Progenitor cell of endocrine pancreas (in vitro differentiated cells): ENCODE data around the gene LRP1B. TPM values are rescaled to one million over a fixed set of nuclear protein-coding genes. Genes with fewer than 3 reads are reported as not detected.

Experiments
- DNase-seq: peaks from one replicate; pipeline ENCODE4 v3.0.0; 2021; ENCODE audit warnings: low spot score; ENCODE audit not compliant: unreplicated experiment
- H3K27ac Mint-ChIP-seq: 2 replicates; pipeline ENCODE4 v1.8.0; 2021; ENCODE audit warnings: mild to moderate bottlenecking, moderate library complexity, mixed read lengths
- H3K27me3 Mint-ChIP-seq: 2 replicates; pipeline ENCODE4 v1.8.0; 2021; ENCODE audit warnings: mixed read lengths
- H3K36me3 Mint-ChIP-seq: 2 replicates; pipeline ENCODE4 v1.8.0; 2022; ENCODE audit warnings: mixed read lengths; ENCODE audit not compliant: insufficient read depth
- H3K4me1 Mint-ChIP-seq: 2 replicates; pipeline ENCODE4 v1.8.0; 2021; ENCODE audit warnings: low read depth, mixed read lengths
- H3K4me3 Mint-ChIP-seq: 2 replicates; pipeline ENCODE4 v1.8.0; 2021; ENCODE audit warnings: low read depth, mild to moderate bottlenecking, moderate library complexity, mixed read lengths
- H3K9me3 Mint-ChIP-seq: 2 replicates; pipeline ENCODE4 v1.8.0; 2021; ENCODE audit warnings: low read depth, mixed read lengths
- total RNA-seq: library from RNA; stranded (reverse); gene quantifications from 2 replicates; pipeline ENCODE4 v1.2.1, GENCODE V29; 2021
- TF ChIP-seq, protein P1 (sequence below): fragments of 200-600 bp; sonication (generic); IDR thresholded peaks from one replicate; pipeline ENCODE4 v1.5.0; 2021; ENCODE audit warnings: antibody characterized with exemption, mild to moderate bottlenecking; ENCODE audit not compliant: unreplicated experiment

Gene LRP1B
- total RNA-seq, 1 donor from 2014 or later = 0.57 TPM

DNA sequence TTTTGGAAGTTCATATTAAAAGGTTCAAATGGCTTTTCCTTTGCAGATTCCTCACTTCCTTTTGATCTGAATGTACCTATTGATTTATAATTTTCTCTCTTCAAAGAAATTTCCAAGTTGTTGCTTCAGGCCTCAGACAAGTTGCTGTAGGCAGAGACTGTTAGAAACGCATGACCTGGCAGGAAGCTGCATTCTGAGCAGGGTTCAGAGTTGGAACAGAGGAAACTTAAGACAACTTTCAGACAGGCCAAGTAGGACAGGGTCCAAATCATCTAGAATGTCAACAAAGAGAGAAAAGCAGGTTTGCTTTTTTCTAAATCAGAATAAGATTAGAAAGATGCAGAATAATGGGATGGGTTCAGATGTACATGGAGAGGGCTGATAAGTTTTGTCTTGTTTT, 416.3 kb downstream of the LRP1B start:
- Mint-ChIP-seq H3K4me1 (peaks cover 2% of the 10 kb centered on the region), H3K9me3 (no peaks in the 10 kb centered on the region), H3K27ac (no peak overlapping the region), H3K36me3 (no peaks in the 10 kb centered on the region), H3K27me3 (no peaks in the 10 kb centered on the region), H3K4me3 (no peak overlapping the region)
- TF ChIP-seq, protein P1, sequence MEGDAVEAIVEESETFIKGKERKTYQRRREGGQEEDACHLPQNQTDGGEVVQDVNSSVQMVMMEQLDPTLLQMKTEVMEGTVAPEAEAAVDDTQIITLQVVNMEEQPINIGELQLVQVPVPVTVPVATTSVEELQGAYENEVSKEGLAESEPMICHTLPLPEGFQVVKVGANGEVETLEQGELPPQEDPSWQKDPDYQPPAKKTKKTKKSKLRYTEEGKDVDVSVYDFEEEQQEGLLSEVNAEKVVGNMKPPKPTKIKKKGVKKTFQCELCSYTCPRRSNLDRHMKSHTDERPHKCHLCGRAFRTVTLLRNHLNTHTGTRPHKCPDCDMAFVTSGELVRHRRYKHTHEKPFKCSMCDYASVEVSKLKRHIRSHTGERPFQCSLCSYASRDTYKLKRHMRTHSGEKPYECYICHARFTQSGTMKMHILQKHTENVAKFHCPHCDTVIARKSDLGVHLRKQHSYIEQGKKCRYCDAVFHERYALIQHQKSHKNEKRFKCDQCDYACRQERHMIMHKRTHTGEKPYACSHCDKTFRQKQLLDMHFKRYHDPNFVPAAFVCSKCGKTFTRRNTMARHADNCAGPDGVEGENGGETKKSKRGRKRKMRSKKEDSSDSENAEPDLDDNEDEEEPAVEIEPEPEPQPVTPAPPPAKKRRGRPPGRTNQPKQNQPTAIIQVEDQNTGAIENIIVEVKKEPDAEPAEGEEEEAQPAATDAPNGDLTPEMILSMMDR = no peak
- DNase-seq = no peak

- TF ChIP-seq, protein P1 = no peak
- H3K9me3 Mint-ChIP-seq = no peaks in the 10 kb centered on the region
- no peaks in the 10 kb centered on the region for H3K36me3 Mint-ChIP-seq
- no peak for DNase-seq
- H3K27me3 Mint-ChIP-seq = no peaks in the 10 kb centered on the region
- H3K4me1 Mint-ChIP-seq = peaks cover 2% of the 10 kb centered on the region
- H3K27ac Mint-ChIP-seq = no peak overlapping the region
- H3K4me3 Mint-ChIP-seq = no peak overlapping the region
Measured at GRCh38 chr2:141711627-141712026, 419.2 kb downstream of the LRP1B start.

DNA sequence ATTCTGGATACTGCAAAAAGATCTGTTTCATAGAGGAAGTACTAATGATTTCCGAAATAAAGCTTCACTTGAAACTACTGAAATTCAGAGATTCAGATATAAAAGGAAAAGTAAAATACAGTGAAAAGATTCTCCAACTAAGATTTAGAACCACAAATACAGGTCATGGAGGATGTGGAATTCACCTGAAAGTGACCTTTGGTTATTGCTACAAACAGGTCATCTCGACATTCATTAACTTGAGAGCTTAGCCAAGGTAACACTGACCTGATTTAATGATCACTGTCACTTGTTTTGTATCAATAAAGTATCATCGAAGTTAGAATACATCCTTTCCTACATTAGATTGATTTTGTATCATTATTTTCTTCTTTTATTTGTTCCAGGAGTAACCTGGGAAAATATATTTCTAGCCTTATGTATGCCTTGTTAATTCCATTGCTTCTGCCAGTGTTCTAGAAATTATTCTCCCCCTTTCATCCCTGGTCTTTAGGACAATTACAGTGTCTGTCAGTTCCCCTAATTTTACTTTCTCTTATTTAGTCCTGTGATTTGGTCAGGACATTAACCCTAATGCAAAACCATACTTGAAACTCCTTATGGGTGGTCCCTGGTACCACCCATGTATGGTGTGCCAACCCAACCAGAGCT, 420.1 kb downstream of the LRP1B start:
- Mint-ChIP-seq H3K27me3 (no peaks in the 10 kb centered on the region), H3K36me3 (no peaks in the 10 kb centered on the region), H3K4me3 (no peak overlapping the region), H3K27ac (no peak overlapping the region), H3K4me1 (peaks cover 2% of the 10 kb centered on the region), H3K9me3 (no peaks in the 10 kb centered on the region)
- DNase-seq = no peak
- TF ChIP-seq, protein P1 = no peak

DNA sequence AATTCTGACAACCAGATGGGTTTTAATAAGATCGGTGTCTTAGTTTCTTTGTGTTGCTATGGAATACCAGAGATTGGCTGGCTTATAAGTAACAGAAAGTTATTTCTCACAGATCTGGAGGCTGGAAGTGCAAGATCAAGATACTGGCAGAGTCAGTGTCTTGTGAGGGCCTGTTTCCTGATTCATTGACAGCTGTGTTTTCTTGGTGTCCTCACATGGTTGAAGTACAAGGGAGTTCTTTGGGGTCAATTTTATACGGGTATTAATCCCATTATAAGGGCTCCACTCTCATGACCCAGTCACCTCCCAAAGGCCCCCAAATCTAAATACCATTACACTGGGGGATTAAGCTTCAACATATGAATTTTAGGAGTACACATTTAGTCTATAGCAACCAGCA, 421.1 kb downstream of the LRP1B start:
- H3K36me3 Mint-ChIP-seq = no peaks in the 10 kb centered on the region
- no peak for DNase-seq
- TF ChIP-seq, protein P1 = no peak
- no peak overlapping the region for H3K4me3 Mint-ChIP-seq
- no peaks in the 10 kb centered on the region for H3K27me3 Mint-ChIP-seq
- no peaks in the 10 kb centered on the region for H3K9me3 Mint-ChIP-seq
- H3K27ac Mint-ChIP-seq = no peak overlapping the region
- H3K4me1 Mint-ChIP-seq = peaks cover 2% of the 10 kb centered on the region

DNA sequence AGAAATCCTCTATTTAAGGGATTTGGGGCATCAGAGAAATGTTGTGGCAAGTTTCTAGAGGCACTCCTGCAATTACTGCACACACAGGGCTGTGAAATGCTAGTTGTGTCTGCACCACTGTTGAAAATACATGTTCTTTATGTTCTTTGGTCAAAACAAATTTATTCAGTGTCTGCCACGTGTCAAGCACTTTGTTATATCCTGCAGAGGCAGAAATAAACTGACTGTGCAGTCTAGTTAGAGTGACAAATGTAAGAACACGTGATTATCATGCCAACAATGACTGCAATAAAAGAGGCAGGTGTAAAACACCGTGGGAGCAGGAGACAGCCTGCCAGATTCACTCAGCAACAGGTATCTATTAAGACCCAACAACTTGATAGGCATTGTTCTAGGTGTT, 423.3 kb downstream of the LRP1B start:
- Mint-ChIP-seq H3K4me3 (no peak overlapping the region), H3K27ac (no peak overlapping the region), H3K27me3 (no peaks in the 10 kb centered on the region), H3K36me3 (no peaks in the 10 kb centered on the region), H3K9me3 (no peaks in the 10 kb centered on the region), H3K4me1 (peaks cover 2% of the 10 kb centered on the region)
- no peak for DNase-seq
- TF ChIP-seq, protein P1 = no peak
